ENCODE results near the gene DUSP28.

Gene DUSP28

GRCh38 chr2:240556553-240557100, 3.5 kb upstream of the DUSP28 start:
- DNase-seq (ENCODE audit: low read depth): no peak
- peak overlapping the region; percentile 46 for H3K4me3 ChIP-seq (ENCODE audit: low read depth, low read length)
- peak; percentile 59 for TF ChIP-seq CTCF (IDR thresholded peaks at IDR 0.05; ENCODE audit: low read depth, low read length, missing control alignments)
- in situ Hi-C loops (cut with HindIII; ENCODE audit: low sequenced_read_pairs): no loop called here

DNA sequence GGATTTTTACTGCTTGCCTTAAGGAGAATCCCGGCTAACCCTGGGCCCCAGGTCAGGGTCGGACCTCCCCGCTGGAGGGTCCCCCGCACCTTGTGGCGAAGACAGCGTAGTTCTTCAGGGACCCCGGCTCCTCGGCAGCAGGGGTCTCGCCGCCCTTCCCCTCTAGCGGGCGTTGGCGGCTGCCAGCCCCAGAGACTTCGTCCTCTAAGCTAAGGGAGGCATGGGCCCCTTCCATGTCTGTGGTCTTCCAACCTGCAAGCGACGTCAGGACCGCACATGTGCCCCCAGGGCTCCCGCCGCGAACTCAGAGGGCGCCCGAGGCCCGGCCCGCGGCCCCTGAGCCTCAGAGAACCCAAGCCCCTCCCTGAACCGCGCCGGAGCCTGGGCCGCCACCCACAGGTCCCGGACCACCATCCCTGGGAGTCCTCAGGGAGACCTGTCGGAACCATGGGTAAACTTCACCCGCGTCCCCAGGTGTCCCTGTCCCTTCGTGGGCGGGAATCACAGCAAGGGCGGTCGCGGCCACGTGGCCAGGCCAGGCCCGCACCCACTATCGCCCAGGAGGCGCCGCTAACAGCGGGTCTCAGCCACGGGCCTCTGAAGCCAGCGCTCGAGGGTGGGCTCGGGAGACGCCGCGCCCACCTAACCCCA, 2.9 kb upstream of the DUSP28 start:
- in situ Hi-C loops (cut with HindIII; ENCODE audit: low sequenced_read_pairs): no loop called here
- peak overlapping the region; percentile 46 for H3K4me3 ChIP-seq (ENCODE audit: low read depth, low read length)
- DNase-seq (ENCODE audit: low read depth): no peak
- no peak for TF ChIP-seq CTCF (IDR thresholded peaks at IDR 0.05; ENCODE audit: low read depth, low read length, missing control alignments)

GRCh38 chr2:240557808-240558207, 2.3 kb upstream of the DUSP28 start, which contains the start of gene ANKMY1:
Gene ANKMY1, minus strand, starts transcription at chr2:240557988. Its CDS starts 653 bp downstream, at chr2:240557335.
- in situ Hi-C loops (cut with HindIII; ENCODE audit: low sequenced_read_pairs): no loop called here
- no peak for TF ChIP-seq CTCF (IDR thresholded peaks at IDR 0.05; ENCODE audit: low read depth, low read length, missing control alignments)
- H3K4me3 ChIP-seq (ENCODE audit: low read depth, low read length): peak within 1 kb of the TSS; percentile 46
- no peak for DNase-seq (ENCODE audit: low read depth)

- in situ Hi-C loops (cut with HindIII; ENCODE audit: low sequenced_read_pairs): no loop called here
- H3K4me3 ChIP-seq (ENCODE audit: low read depth, low read length): peak overlapping the region; percentile 46
- no peak for DNase-seq (ENCODE audit: low read depth)
- TF ChIP-seq CTCF (IDR thresholded peaks at IDR 0.05; ENCODE audit: low read depth, low read length, missing control alignments): no peak
Measured at GRCh38 chr2:240558236-240558761, 1.9 kb upstream of the DUSP28 start.

DNA sequence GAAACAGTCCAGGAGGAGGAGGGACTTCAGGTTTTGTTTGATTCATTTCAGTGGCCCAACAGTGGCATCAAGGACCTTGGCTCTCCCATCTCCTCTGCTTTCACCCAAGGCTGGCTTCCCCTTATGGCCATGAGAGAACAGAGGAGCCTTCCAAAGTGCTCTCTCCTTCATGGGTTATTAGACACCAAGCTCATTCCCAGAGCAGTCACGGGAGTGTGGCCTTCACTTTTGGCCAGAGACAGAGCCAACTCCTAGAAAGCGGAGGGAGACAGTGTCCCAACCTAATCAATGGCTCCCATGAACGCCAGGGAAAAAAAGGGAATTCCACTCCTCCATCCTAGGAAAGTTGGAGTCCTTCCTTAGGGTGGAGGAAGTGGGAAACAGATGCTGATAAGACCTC, 871 bp upstream of the DUSP28 start:
- no peak for DNase-seq (ENCODE audit: low read depth)
- no peak for TF ChIP-seq CTCF (IDR thresholded peaks at IDR 0.05; ENCODE audit: low read depth, low read length, missing control alignments)
- in situ Hi-C loops (cut with HindIII; ENCODE audit: low sequenced_read_pairs): no loop called here
- no peak overlapping the region for H3K4me3 ChIP-seq (ENCODE audit: low read depth, low read length)

DNA sequence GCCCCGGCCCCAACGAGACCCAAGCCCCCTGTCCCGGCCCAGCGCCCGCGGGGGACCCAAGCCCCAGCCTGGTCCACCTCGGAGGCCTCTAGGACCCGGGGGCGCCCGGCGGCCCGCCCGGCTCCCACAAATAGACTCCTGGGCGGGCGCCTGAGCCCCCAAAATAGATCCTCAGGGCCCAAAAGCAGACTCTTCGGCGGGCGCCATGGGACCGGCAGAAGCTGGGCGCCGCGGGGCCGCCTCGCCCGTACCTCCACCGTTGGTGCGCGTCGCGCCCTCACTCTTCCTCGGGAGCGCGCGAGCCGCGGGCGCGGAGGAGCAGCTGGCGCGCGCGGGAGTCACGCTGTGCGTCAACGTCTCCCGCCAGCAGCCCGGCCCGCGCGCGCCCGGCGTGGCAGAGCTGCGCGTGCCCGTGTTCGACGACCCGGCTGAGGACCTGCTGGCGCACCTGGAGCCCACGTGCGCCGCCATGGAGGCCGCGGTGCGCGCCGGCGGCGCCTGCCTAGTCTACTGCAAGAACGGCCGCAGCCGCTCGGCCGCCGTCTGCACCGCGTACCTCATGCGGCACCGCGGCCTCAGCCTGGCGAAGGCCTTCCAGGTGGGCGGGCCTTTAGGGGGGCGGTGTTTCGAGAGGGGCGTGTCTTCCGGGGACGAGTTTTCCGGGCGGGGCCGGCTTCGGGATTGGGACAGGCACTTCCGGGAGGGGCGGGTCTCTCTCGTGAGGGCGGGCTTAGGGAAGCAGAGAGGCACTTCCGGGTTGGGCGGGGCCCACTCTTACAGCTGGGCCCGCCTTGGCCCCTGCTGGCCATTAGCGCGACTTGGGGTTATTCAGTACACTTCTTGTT, 545 bp downstream of the DUSP28 start:
- peak; percentile 93 for DNase-seq (ENCODE audit: low read depth)
- in situ Hi-C loops (cut with HindIII; ENCODE audit: low sequenced_read_pairs): no loop called here
- H3K4me3 ChIP-seq (ENCODE audit: low read depth, low read length): peak overlapping the region; percentile 75
- peak; percentile 33 for TF ChIP-seq CTCF (IDR thresholded peaks at IDR 0.05; ENCODE audit: low read depth, low read length, missing control alignments)
